Duodenal mucosa (tissue), 2 donors: ENCODE data around the gene STK10.
A peak's percentile ranks its signal among the peaks of the same experiment; 100 is the strongest.

Experiments used
- H3K27ac ChIP-seq: one replicate; pipeline ENCODE4 v1.7.0; 2013; ENCODE audit warnings: low read depth, low read length
- H3K27me3 ChIP-seq, 2 donors: one replicate each; pipeline ENCODE4 v1.7.0; 2013; ENCODE audit warnings: low read length in 2 of 2, control low read depth in 1 of 2; ENCODE audit not compliant: insufficient read depth in 2 of 2, control insufficient read depth in 1 of 2
- H3K36me3 ChIP-seq, 2 donors: one replicate each; pipeline ENCODE4 v1.7.0; 2013; ENCODE audit warnings: low read length in 2 of 2, control low read depth in 1 of 2; ENCODE audit not compliant: insufficient read depth in 2 of 2, control insufficient read depth in 1 of 2
- H3K4me1 ChIP-seq, 2 donors: one replicate each; pipeline ENCODE4 v1.7.0; 2013; ENCODE audit warnings: low read length in 2 of 2, control low read depth in 1 of 2; ENCODE audit not compliant: insufficient read depth in 2 of 2, control insufficient read depth in 1 of 2
- H3K4me3 ChIP-seq, 2 donors: one replicate each; pipeline ENCODE4 v1.7.0; 2013; ENCODE audit warnings: low read length in 2 of 2, low read depth in 1 of 2
- H3K9ac ChIP-seq, 2 donors: one replicate each; pipeline ENCODE4 v1.7.0; 2013; ENCODE audit warnings: low read length in 2 of 2, low read depth in 1 of 2
- H3K9me3 ChIP-seq, 2 donors: one replicate each; pipeline ENCODE4 v1.7.0; 2013; ENCODE audit warnings: low read length in 2 of 2, control low read depth in 1 of 2; ENCODE audit not compliant: control insufficient read depth in 1 of 2

The STK10 gene

DNA sequence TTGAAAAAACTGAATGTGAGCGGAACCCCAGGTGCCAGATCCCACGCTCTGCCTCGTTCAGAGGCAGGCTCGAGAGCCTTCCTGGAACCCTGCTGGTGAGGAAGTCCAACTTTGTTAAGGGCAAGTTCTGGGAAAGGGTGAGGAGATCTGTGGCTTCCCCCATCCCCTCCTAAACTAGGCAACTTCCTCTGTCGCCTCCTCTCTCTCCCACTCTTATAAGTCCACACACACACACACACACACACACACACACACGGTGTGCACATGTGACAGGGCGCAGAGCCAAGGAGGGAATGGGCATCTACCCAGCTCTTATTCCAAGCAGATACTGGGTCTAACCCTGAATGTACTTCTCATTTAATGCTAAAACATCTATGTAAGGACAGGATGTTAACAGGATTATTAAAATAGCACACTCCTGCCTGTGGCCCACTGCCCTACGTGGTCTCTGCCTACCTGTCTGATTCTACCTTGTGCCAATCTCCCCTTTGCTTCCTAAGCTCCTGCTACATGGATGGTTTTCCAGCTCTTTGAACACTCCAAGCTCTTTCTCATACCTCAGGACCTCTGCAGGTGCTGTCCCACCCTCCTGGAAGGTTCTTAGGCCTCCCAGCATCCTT is 109.2 kb downstream of the STK10 start:
- Histone ChIP-seq H3K9ac (no peak overlapping the region), H3K9me3 (no peaks in the 10 kb centered on the region), H3K4me1 (peaks cover 13 to 14% of the 10 kb centered on the region in 2 donors), H3K27me3 (no peaks in the 10 kb centered on the region), H3K4me3 (no peak overlapping the region), H3K36me3 (peaks cover 10 to 18% of the 10 kb centered on the region in 2 donors), H3K27ac (no peak overlapping the region)

DNA sequence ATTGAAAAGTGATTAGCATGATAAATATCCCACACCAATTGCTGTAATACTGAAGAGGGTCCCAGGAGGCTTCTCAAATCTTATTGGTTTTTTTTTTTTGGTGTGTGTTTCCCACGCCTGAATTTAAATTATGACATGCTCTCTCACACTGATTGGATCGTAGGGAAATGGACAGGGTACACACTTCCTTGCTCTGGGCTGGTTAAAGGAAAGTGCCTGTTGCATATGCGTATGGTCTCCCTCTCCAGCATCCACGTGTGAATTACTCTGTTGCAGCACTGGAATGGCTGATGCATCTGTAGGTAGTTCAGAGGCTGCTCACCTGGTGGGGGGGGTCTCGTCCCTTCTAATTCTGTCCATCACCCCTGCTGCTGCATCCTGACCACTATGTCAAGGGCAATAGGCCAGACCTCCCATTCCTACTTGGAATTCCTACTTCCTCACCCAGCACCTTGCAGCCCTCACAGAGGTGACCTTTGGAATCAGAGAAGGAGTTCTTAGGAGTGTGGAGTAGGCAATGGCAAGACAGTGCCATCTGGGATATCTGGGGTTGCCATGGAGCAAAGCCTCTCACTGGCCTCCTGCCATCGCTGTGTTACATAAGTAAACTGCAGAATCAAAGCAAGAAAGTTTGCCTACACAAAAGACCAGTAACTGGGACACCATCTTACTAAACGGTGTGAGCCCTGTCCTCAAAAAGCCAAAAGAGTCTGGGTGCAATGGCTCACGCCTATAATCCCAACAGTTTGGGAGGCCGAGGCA is 110.2 kb downstream of the STK10 start:
- H3K4me1 ChIP-seq = peaks cover 13 to 14% of the 10 kb centered on the region in 2 donors
- no peaks in the 10 kb centered on the region for H3K9me3 ChIP-seq
- H3K27me3 ChIP-seq = no peaks in the 10 kb centered on the region
- H3K4me3 ChIP-seq = peak overlapping the region in 1 of 2 donors; percentile 16
- no peak overlapping the region for H3K27ac ChIP-seq
- H3K36me3 ChIP-seq = peaks cover 10 to 18% of the 10 kb centered on the region in 2 donors
- no peak overlapping the region for H3K9ac ChIP-seq

DNA sequence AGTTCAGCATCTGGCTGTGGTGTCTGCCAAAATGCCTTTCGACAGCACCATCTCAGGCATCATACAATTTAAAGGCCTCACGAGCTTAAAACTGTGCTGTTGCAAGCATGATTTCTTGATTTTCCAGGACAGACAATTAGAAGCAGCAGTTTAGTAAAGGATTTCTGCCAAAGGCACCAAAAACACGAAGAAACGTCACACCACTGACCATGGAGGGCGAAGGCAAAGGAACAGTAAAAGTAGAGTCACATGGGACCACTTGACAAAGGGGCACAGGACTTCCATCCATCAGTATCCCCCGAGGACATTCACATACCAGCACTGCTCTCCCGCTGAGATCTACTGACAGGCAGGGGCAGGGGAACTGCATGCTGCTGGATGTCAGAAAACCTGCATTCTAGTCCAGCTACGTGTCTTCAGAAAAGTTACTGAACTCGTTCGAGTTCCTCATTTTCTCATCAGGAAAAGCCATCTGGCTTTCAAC is 111.2 kb downstream of the STK10 start:
- Histone ChIP-seq H3K27me3 (no peaks in the 10 kb centered on the region), H3K9ac (no peak overlapping the region), H3K4me3 (no peak overlapping the region), H3K27ac (no peak overlapping the region), H3K36me3 (peaks cover 8 to 10% of the 10 kb centered on the region in 2 donors), H3K9me3 (no peaks in the 10 kb centered on the region), H3K4me1 (peaks cover 13 to 14% of the 10 kb centered on the region in 2 donors)

DNA sequence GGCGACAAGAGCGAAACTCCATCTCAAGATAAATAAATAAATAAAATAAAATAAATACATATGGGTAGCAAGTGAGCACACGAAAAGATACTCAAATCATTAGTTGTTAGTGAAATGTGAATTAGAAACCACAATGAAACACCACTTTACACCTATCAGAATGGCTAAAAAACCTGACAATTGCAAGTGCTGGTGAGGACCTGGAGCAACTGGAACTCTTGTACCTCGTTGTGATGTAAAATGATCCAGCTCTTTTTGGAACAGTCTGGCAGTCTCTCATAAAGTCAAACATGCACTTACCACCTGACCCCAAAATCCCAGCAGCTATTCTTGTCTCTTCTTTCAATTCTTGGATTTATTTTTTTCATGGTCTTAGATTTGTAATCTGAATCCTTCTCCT is 112.4 kb downstream of the STK10 start:
- Histone ChIP-seq H3K9me3 (no peaks in the 10 kb centered on the region), H3K36me3 (peaks cover 3 to 6% of the 10 kb centered on the region in 2 donors), H3K27me3 (no peaks in the 10 kb centered on the region), H3K4me3 (no peak overlapping the region), H3K9ac (no peak overlapping the region), H3K4me1 (peaks cover 13 to 14% of the 10 kb centered on the region in 2 donors), H3K27ac (no peak overlapping the region)

DNA sequence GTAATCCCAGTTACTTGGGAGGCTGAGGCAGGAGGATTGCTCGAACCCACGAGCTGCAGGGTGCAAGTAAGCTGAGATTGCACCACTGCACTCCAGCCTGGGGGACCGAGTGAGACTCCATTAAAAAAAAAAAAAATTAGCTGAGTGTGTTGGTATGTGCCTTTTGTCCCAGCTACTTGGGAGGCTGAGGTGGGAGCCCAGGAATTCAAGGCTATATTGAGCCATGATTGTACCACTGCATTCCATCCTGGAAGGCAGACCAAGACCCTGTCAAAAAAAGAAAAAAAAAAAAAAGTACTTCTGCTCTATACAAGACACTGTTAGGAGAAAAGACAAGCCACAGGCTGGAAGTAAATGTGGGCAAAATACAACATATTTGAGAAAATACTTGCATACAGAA is 113.1 kb downstream of the STK10 start:
- Histone ChIP-seq H3K27me3 (no peaks in the 10 kb centered on the region), H3K4me1 (peaks cover 13 to 14% of the 10 kb centered on the region in 2 donors), H3K4me3 (no peak overlapping the region), H3K36me3 (peaks cover 3 to 6% of the 10 kb centered on the region in 2 donors), H3K9me3 (no peaks in the 10 kb centered on the region), H3K27ac (no peak overlapping the region), H3K9ac (no peak overlapping the region)

DNA sequence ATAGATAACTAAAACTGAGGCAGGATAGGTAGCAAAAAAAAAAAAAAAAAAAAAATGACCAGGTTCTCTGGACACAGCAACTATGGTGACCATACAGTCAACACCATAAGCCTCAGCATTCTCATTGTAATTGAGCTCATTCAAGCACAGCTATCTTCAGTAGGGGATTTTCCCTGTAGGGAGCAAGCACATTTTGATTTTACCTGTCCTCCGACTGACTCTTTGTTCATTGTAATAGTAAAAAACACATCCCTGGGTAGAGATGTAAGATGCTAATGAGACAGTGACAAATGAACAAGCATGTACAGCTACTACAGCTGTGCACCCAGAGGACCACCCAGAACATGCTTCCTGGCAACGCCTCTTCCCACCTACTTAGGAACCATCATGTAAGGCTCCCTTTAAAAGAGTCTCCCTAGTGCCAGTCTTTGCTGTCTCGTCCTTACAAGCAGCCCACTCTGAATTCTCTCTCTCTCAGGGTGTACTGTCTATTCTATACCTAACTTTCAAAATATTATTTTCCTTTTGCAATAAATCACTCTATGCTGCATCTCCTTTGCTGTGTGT is 116.6 kb downstream of the STK10 start:
- no peaks in the 10 kb centered on the region for H3K9me3 ChIP-seq
- no peaks in the 10 kb centered on the region for H3K4me1 ChIP-seq
- H3K36me3 ChIP-seq = no peaks in the 10 kb centered on the region
- H3K27ac ChIP-seq = no peak overlapping the region
- no peak overlapping the region for H3K4me3 ChIP-seq
- H3K27me3 ChIP-seq = no peaks in the 10 kb centered on the region
- no peak overlapping the region for H3K9ac ChIP-seq

DNA sequence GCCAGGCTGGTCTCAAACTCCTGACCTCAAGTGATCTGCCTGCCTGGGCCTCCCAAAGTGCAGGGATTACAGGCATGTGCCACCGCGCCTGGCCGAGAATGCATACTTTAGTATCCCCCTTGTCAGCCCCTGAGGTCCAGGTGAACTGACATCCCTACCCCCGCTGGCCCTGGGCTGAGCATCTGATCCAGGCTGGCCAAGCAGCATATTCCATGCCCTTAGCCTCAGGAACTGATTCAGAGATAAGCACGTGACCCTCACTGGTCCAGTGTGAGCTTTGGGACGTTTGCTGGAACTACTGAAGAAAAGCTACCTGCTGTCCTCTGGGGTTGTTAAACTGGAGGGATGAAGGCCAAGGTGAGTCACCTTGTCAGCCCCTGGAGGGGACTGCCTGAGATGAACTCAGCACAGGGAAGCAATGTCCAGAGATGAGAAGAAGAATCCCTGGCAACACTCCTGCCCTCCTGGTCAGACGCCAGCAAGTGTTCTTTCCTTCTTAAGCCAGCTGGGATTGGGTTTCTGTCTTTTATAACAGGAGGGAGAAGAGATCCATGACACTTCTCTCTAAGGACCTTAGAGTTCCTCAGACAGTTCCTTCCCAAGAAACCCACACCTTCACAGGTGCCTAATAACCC is 122.5 kb downstream of the STK10 start:
- Histone ChIP-seq H3K27me3 (no peaks in the 10 kb centered on the region), H3K9me3 (no peaks in the 10 kb centered on the region), H3K9ac (no peak overlapping the region), H3K4me1 (peaks cover 3 to 6% of the 10 kb centered on the region in 2 donors), H3K36me3 (peaks cover 21 to 27% of the 10 kb centered on the region in 2 donors), H3K4me3 (no peak overlapping the region), H3K27ac (no peak overlapping the region)

DNA sequence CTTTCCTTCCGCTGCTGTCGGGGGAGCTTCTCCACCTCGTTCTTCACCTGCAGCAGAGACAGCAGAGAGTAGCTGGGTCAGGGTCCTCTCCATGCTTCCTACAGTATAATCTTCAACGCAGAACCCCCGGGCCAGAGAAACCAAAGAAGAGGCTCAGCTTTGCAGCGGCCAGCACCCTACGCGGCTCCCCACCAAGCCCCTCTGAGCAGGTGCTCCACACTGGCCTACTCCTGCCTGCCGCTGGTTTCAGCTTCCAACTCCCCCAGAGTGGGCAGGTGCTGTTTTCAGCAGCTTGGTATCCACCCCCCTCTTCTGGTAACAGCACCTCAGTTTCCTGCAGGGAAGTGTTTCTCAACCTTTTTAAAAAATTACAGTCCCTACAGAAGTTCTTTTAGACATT is 123.3 kb downstream of the STK10 start:
- no peak overlapping the region for H3K4me3 ChIP-seq
- H3K27me3 ChIP-seq = no peaks in the 10 kb centered on the region
- H3K4me1 ChIP-seq = peaks cover 3 to 6% of the 10 kb centered on the region in 2 donors
- H3K36me3 ChIP-seq = peaks cover 24 to 34% of the 10 kb centered on the region in 2 donors
- H3K27ac ChIP-seq = no peak overlapping the region
- H3K9ac ChIP-seq = no peak overlapping the region
- H3K9me3 ChIP-seq = no peaks in the 10 kb centered on the region

DNA sequence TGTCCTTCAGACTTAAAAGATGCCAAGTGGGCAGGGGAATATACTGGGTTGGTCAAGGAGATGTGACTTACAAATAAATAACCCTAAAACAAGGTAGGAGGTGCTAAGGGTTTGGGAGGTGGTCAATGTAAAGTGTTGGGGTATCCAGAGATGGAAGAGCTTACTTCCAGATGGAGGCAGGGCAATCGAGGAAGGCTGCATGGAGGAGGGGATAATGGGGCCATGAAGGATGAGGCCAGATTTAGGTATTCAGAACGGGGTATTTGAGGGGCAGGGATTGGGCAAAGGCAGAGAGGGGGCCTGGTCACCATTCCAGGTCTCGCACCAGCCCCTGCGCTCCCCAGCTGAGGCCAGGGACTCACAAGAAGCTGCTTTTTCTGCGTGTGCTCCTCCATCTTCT is 123.7 kb downstream of the STK10 start:
- Histone ChIP-seq H3K4me1 (peaks cover 3 to 6% of the 10 kb centered on the region in 2 donors), H3K4me3 (no peak overlapping the region), H3K9me3 (no peaks in the 10 kb centered on the region), H3K36me3 (peaks cover 25 to 36% of the 10 kb centered on the region in 2 donors), H3K27ac (no peak overlapping the region), H3K9ac (no peak overlapping the region), H3K27me3 (no peaks in the 10 kb centered on the region)
